ENCODE measurements around the gene PDIA6. TPM values are rescaled to one million over a fixed set of nuclear protein-coding genes. Genes with fewer than 3 reads are reported as not detected.
A peak's percentile ranks its signal among the peaks of the same experiment; 100 is the strongest.

The PDIA6 gene
- total RNA-seq, 1 donor from 2014 or later = 180 TPM

GRCh38 chr2:10859278-10859677, 46.7 kb upstream of the PDIA6 start:
- ATAC-seq (no peak), DNase-seq (no peak)
- Histone ChIP-seq H3K9me3 (no peaks in the 10 kb centered on the region), H3K36me3 (no peaks in the 10 kb centered on the region), H3K4me1 (peaks cover 3% of the 10 kb centered on the region), H3K27ac (no peak overlapping the region), H3K4me3 (no peak overlapping the region), H3K27me3 (peaks cover 7% of the 10 kb centered on the region)
- intact Hi-C loops (cut with DNase I) = no loop called here
- TF ChIP-seq CTCF (IDR thresholded peaks at IDR 0.05) = no peak

- intact Hi-C loops (cut with DNase I) = no loop called here
- no peaks in the 10 kb centered on the region for H3K27me3 ChIP-seq
- TF ChIP-seq CTCF (IDR thresholded peaks at IDR 0.05) = no peak
Measured at GRCh38 chr2:10848541-10848940, 36.0 kb upstream of the PDIA6 start.

GRCh38 chr2:10847008-10847407, 34.4 kb upstream of the PDIA6 start:
- no peak for DNase-seq
- Histone ChIP-seq H3K27me3 (no peaks in the 10 kb centered on the region), H3K9me3 (no peaks in the 10 kb centered on the region), H3K36me3 (no peaks in the 10 kb centered on the region), H3K27ac (no peak overlapping the region), H3K4me3 (no peak overlapping the region), H3K4me1 (peaks cover 3% of the 10 kb centered on the region)
- intact Hi-C loops (cut with DNase I) = no loop called here
- TF ChIP-seq CTCF (IDR thresholded peaks at IDR 0.05) = no peak
- ATAC-seq = no peak

More at GRCh38 chr2:10848541-10848940, 36.0 kb upstream of the PDIA6 start:
- Histone ChIP-seq H3K36me3 (no peaks in the 10 kb centered on the region), H3K4me3 (no peak overlapping the region), H3K4me1 (peaks cover 3% of the 10 kb centered on the region), H3K27ac (no peak overlapping the region), H3K9me3 (no peaks in the 10 kb centered on the region)
- DNase-seq (no peak), ATAC-seq (no peak)

- peak; percentile 13 for ATAC-seq
- Histone ChIP-seq H3K9me3 (peaks cover 6% of the 10 kb centered on the region), H3K27ac (peak overlapping the region; percentile 24)
Measured at GRCh38 chr2:10846110-10846861, 33.7 kb upstream of the PDIA6 start.

GRCh38 chr2:10845640-10846039, 33.1 kb upstream of the PDIA6 start:
- no peak overlapping the region for H3K27ac ChIP-seq
- no peak for DNase-seq
- H3K9me3 ChIP-seq = peaks cover 8% of the 10 kb centered on the region
- no peaks in the 10 kb centered on the region for H3K27me3 ChIP-seq
- TF ChIP-seq CTCF (IDR thresholded peaks at IDR 0.05) = no peak
- peaks cover 3% of the 10 kb centered on the region for H3K4me1 ChIP-seq
- no peak for ATAC-seq
- intact Hi-C loops (cut with DNase I) = no loop called here
- H3K4me3 ChIP-seq = no peak overlapping the region
- H3K36me3 ChIP-seq = no peaks in the 10 kb centered on the region

More at GRCh38 chr2:10846110-10846861, 33.7 kb upstream of the PDIA6 start:
- intact Hi-C loops (cut with DNase I) = no loop called here
- no peaks in the 10 kb centered on the region for H3K27me3 ChIP-seq
- H3K4me1 ChIP-seq = peaks cover 3% of the 10 kb centered on the region
- H3K36me3 ChIP-seq = no peaks in the 10 kb centered on the region
- no peak for DNase-seq
- H3K4me3 ChIP-seq = no peak overlapping the region
- no peak for TF ChIP-seq CTCF (IDR thresholded peaks at IDR 0.05)

All from upper lobe of right lung (tissue), 1 donor.